HCT116 (cell line): ENCODE data around the gene HPCAL1. TPM values are rescaled to one million over a fixed set of nuclear protein-coding genes. Genes with fewer than 3 reads are reported as not detected.

Experiments used
- ATAC-seq: fragments of 200-7000 bp; cut with Tn5 transposase; 2 replicates; pipeline ENCODE4 v1.9.1; 2020; ENCODE audit warnings: mild to moderate bottlenecking, moderate library complexity
- BruUV-seq: library from RNA; stranded (reverse); fragments of 400-500 nt; replicated peaks from 2 replicates; lab custom pipeline; 2021; lab: Mats Ljungman, UMichigan
- CTCF ChIA-PET: fragments of 300-600 bp; sonication (Branson Sonifier 250); formaldehyde crosslinking; loops from one replicate; lab custom pipeline; 2021; ENCODE audit warnings: antibody characterized with exemption; lab: Charles Lee
- POLR2A ChIA-PET: fragments of 300-600, 350-600 bp; sonication (Branson Sonifier 250); formaldehyde crosslinking; loops from one replicate; lab custom pipeline; 2021; ENCODE audit warnings: antibody characterized with exemption; lab: Charles Lee
- RAD21 ChIA-PET, 2 experiments: fragments of 300-600 bp; sonication (Branson Sonifier 250); formaldehyde crosslinking; loops; one replicate each; lab custom pipeline; 2023; ENCODE audit warnings: low total read pairs in 2 of 2; ENCODE audit not compliant: uncharacterized antibody in 2 of 2, unreplicated experiment in 2 of 2, low non-redundant PET in 1 of 2; lab: Charles Lee
- DNase-seq: peaks from one replicate; pipeline ENCODE4 v3.0.0-alpha.2; 2010; ENCODE audit warnings: low read depth, low spot score
- H2AFZ ChIP-seq: fragments of 200-600 bp; shearing (Covaris generic), sonication (generic); 2 replicates; pipeline ENCODE4 v1.6.1; 2017; ENCODE audit warnings: low read depth, mixed run types, mixed read lengths, antibody characterized with exemption, low read length; ENCODE audit not compliant: poor library complexity, severe bottlenecking
- H3K27ac ChIP-seq: 2 replicates; pipeline ENCODE4 v1.5.1; 2012; ENCODE audit warnings: low read depth, low read length
- H3K27me3 ChIP-seq: fragments of 200-600 bp; sonication (generic); 2 replicates; pipeline ENCODE4 v1.6.1; 2016; ENCODE audit warnings: mixed run types, low read length, mixed read lengths; ENCODE audit not compliant: insufficient read depth
- H3K36me3 ChIP-seq, 2 experiments: fragments of 200-500 bp in 1 of 2; fragments of 200-600 bp in 1 of 2; sonication (Bioruptor generic) in 1 of 2; sonication (generic) in 1 of 2; 2 replicates each; pipeline versions ENCODE4 v1.5.1 to v1.6.1; 2014 to 2016; ENCODE audit warnings: low read length in 2 of 2, inconsistent platforms in 1 of 2, mixed read lengths in 1 of 2, mixed run types in 1 of 2; ENCODE audit not compliant: insufficient read depth in 2 of 2, control insufficient read depth in 1 of 2
- H3K4me1 ChIP-seq, 2 experiments: fragments of 200-600 bp in 1 of 2; sonication (generic) in 1 of 2; 2 replicates each; pipeline versions ENCODE4 v1.5.1 to v1.6.1; 2012 to 2017; ENCODE audit warnings: low read length in 2 of 2, inconsistent platforms in 1 of 2, mild to moderate bottlenecking in 1 of 2, mixed read lengths in 1 of 2, mixed run types in 1 of 2, moderate library complexity in 1 of 2; ENCODE audit not compliant: insufficient read depth in 2 of 2, control insufficient read depth in 1 of 2
- H3K4me2 ChIP-seq: fragments of 200-600 bp; sonication (generic); 2 replicates; pipeline ENCODE4 v1.6.1; 2017; ENCODE audit warnings: mixed run types, low read length, mixed read lengths
- H3K4me3 ChIP-seq, 2 experiments: fragments of 200-600 bp in 1 of 2; sonication (generic) in 1 of 2; replicated peaks in 1 of 2; 2 replicates each; pipeline ENCODE4 v1.5.1; 2011 to 2016; ENCODE audit warnings: low read length in 2 of 2, control low read depth in 1 of 2, low read depth in 1 of 2, mild to moderate bottlenecking in 1 of 2, mixed read lengths in 1 of 2, mixed run types in 1 of 2
- H3K79me2 ChIP-seq: fragments of 200-600 bp; sonication (generic); 2 replicates; pipeline ENCODE4 v1.6.1; 2017; ENCODE audit warnings: mild to moderate bottlenecking, mixed run types, low read length, moderate library complexity, mixed read lengths; ENCODE audit not compliant: insufficient read depth
- H3K9ac ChIP-seq: fragments of 200-600 bp; sonication (generic); 2 replicates; pipeline ENCODE4 v1.6.1; 2016; ENCODE audit warnings: low read length, mixed read lengths
- H3K9me2 ChIP-seq: fragments of 200-600 bp; sonication (generic), shearing (Covaris generic); 2 replicates; pipeline ENCODE4 v1.6.1; 2017; ENCODE audit warnings: mixed run types, mild to moderate bottlenecking, moderate library complexity; ENCODE audit not compliant: insufficient read depth
- H3K9me3 ChIP-seq, 2 experiments: fragments of 200-500 bp in 1 of 2; fragments of 200-600 bp in 1 of 2; sonication (Bioruptor generic) in 1 of 2; sonication (generic) in 1 of 2; 2 replicates each; pipeline ENCODE4 v1.6.1; 2014 to 2017; ENCODE audit warnings: low read length in 2 of 2, mixed read lengths in 2 of 2, inconsistent platforms in 1 of 2, low read depth in 1 of 2, mild to moderate bottlenecking in 1 of 2, mixed run types in 1 of 2, moderate library complexity in 1 of 2; ENCODE audit not compliant: control insufficient read depth in 1 of 2, insufficient read depth in 1 of 2
- H4K20me1 ChIP-seq: fragments of 200-600 bp; sonication (generic), shearing (Covaris generic); 2 replicates; pipeline ENCODE4 v1.6.1; 2017; ENCODE audit warnings: mixed run types, mild to moderate bottlenecking, moderate library complexity; ENCODE audit not compliant: insufficient read depth
- ELF1 ChIP-seq: IDR thresholded peaks from 2 replicates; pipeline ENCODE4 v1.6.1; 2012; ENCODE audit warnings: low read depth, borderline replicate concordance
- POLR2A ChIP-seq: IDR thresholded peaks from 2 replicates; pipeline ENCODE4 v1.7.0; 2011; ENCODE audit warnings: borderline replicate concordance; ENCODE audit not compliant: insufficient read depth, insufficient read length; ENCODE audit errors: extremely low read depth
- RAD21 ChIP-seq: IDR thresholded peaks from 2 replicates; pipeline ENCODE4 v1.6.1; 2012; ENCODE audit warnings: low read depth, mild to moderate bottlenecking
- ZFX ChIP-seq: fragments of 450-650 bp; IDR thresholded peaks from 2 replicates; pipeline ENCODE4 v1.6.1; 2017
- intact Hi-C: fragments of 100-400 bp; cut with micrococcal nuclease; formaldehyde crosslinking; loops from 2 replicates; pipeline ENCODE4 v1.10.0; 2022
- total RNA-seq: library from RNA; stranded (reverse); gene quantifications from one replicate; pipeline ENCODE4 v1.2.1, GENCODE V29; 2021; ENCODE audit not compliant: unreplicated experiment
- TF ChIP-seq, protein P1 (sequence below): IDR thresholded peaks from 2 replicates; pipeline ENCODE4 v1.6.1; 2012; ENCODE audit warnings: low read depth
- TF ChIP-seq, protein P2 (sequence below), 3 experiments: fragments of 200-600 bp in 1 of 3; sonication (generic) in 1 of 3; IDR thresholded peaks in 2 of 3; conservative IDR thresholded peaks in 1 of 3; 2 replicates each; pipeline ENCODE4 v1.5.1; 2012 to 2017; ENCODE audit warnings: low read depth in 2 of 3, low read length in 2 of 3, antibody characterized with exemption in 1 of 3, borderline replicate concordance in 1 of 3, control low read depth in 1 of 3, mild to moderate bottlenecking in 1 of 3, mixed read lengths in 1 of 3, mixed run types in 1 of 3, moderate library complexity in 1 of 3; ENCODE audit not compliant: insufficient read depth in 1 of 3

The HPCAL1 gene
- total RNA-seq, 1 experiment from 2014 or later = 111 TPM

- TF ChIP-seq, protein P1, sequence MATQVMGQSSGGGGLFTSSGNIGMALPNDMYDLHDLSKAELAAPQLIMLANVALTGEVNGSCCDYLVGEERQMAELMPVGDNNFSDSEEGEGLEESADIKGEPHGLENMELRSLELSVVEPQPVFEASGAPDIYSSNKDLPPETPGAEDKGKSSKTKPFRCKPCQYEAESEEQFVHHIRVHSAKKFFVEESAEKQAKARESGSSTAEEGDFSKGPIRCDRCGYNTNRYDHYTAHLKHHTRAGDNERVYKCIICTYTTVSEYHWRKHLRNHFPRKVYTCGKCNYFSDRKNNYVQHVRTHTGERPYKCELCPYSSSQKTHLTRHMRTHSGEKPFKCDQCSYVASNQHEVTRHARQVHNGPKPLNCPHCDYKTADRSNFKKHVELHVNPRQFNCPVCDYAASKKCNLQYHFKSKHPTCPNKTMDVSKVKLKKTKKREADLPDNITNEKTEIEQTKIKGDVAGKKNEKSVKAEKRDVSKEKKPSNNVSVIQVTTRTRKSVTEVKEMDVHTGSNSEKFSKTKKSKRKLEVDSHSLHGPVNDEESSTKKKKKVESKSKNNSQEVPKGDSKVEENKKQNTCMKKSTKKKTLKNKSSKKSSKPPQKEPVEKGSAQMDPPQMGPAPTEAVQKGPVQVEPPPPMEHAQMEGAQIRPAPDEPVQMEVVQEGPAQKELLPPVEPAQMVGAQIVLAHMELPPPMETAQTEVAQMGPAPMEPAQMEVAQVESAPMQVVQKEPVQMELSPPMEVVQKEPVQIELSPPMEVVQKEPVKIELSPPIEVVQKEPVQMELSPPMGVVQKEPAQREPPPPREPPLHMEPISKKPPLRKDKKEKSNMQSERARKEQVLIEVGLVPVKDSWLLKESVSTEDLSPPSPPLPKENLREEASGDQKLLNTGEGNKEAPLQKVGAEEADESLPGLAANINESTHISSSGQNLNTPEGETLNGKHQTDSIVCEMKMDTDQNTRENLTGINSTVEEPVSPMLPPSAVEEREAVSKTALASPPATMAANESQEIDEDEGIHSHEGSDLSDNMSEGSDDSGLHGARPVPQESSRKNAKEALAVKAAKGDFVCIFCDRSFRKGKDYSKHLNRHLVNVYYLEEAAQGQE = no peak
- TF ChIP-seq ZFX = no peak
- TF ChIP-seq RAD21 = no peak
- no peak for TF ChIP-seq ELF1
- no peak for TF ChIP-seq POLR2A
- TF ChIP-seq, all 23 proteins: peak for 3
These were observed 19.3 kb upstream of the HPCAL1 start (continued) for GRCh38 chr2:10283106-10284062.

DNA sequence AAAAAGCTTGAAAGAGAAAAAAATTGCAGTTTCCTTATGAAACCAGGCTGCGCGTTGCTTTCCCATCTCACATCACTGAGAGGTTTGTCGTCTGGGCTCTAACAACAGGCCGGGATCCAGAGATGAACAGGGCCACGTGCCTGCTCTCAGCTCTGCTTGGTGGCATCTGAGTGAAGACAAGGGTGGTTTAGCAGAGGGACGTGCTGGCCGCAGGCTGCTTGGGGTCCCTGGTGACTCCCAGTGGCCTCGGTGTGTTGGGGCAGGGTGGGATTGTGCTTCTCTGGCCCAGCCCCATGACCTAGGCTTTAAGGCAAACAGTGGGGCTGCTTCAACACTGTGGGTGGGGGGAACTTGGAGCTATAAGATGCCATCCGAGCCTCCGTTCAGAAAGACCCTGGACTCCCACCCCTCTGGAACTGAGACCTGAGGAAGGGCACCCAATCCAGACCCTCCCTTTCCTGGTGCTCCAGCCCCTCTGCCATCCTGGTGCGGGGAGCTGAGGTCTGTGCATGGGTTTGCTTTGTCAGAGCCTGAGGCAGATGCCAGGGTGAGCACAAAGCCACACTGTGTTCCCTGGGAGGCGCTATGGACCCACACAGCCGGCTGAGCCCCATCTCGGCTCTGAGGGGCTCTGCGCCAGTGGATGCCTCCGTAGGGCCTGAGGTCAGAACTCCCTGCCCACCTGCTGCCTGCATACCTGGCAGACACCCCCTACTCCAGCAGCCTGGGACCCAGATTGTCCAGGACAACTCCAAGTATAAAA is 18.4 kb upstream of the HPCAL1 start:
- H3K36me3 ChIP-seq = no peaks in the 10 kb centered on the region
- peak overlapping the region; percentile 95 for H3K27ac ChIP-seq
- DNase-seq = no peak
- ChIA-PET RAD21 (interaction anchor here in 1 of 2 experiments (1.7 kb wide), 1 partner anchor 124 kb away, joined by 6 read pairs; no protein-coding TSS in a partner anchor), POLR2A (interaction anchor here (1.7 to 4.8 kb wide), 4 partner anchors 12 to 124 kb away, joined by 8 to 19 read pairs (median 12); partner anchors contain the start of gene HPCAL1), CTCF (interaction anchor here (0.9 to 2.3 kb wide), 3 partner anchors 14 to 212 kb away, joined by 3 to 7 read pairs (median 4); no protein-coding TSS in a partner anchor)
- no peak for ATAC-seq
- TF ChIP-seq, protein P2, sequence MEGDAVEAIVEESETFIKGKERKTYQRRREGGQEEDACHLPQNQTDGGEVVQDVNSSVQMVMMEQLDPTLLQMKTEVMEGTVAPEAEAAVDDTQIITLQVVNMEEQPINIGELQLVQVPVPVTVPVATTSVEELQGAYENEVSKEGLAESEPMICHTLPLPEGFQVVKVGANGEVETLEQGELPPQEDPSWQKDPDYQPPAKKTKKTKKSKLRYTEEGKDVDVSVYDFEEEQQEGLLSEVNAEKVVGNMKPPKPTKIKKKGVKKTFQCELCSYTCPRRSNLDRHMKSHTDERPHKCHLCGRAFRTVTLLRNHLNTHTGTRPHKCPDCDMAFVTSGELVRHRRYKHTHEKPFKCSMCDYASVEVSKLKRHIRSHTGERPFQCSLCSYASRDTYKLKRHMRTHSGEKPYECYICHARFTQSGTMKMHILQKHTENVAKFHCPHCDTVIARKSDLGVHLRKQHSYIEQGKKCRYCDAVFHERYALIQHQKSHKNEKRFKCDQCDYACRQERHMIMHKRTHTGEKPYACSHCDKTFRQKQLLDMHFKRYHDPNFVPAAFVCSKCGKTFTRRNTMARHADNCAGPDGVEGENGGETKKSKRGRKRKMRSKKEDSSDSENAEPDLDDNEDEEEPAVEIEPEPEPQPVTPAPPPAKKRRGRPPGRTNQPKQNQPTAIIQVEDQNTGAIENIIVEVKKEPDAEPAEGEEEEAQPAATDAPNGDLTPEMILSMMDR (IDR thresholded peaks at IDR 0.05 in 2 of 3, conservative IDR thresholded peaks at IDR 0.05 in 1 of 3; ENCODE audit: borderline replicate concordance in 1 of 3, insufficient read depth in 1 of 3, low read depth in 2 of 3, low read length in 2 of 3) = 0 out of 6 replicates have a peak, but pooled peaks of 1 of the 3 experiments have one; percentile 11
- TF ChIP-seq POLR2A = no peak
- intact Hi-C loops = no loop called here
- H3K9me2 ChIP-seq = no peaks in the 10 kb centered on the region
- H3K9ac ChIP-seq = peak overlapping the region; percentile 58
- no peaks in the 10 kb centered on the region for H3K27me3 ChIP-seq
- H3K4me3 ChIP-seq = no peak overlapping the region
- no peaks in the 10 kb centered on the region for H3K9me3 ChIP-seq
- no peaks in the 10 kb centered on the region for H4K20me1 ChIP-seq
- H3K4me2 ChIP-seq = peak overlapping the region; percentile 81
- H3K4me1 ChIP-seq = peaks cover 60 to 79% of the 10 kb centered on the region in 2 experiments
- no peak overlapping the region for H2AFZ ChIP-seq
- H3K79me2 ChIP-seq = no peaks in the 10 kb centered on the region
- BruUV-seq = no TSS peak
